Sciatic nerve (tissue), 2 donors: ENCODE measurements around the gene CELA3B. TPM values are rescaled to one million over a fixed set of nuclear protein-coding genes. Genes with fewer than 3 reads are reported as not detected.
"Not testable (repeated sequence)": the region's sequence is repeated elsewhere in the genome, so short reads cannot be mapped to it uniquely, and the experiment has no call there.

Experiments
- ATAC-seq: fragments of 200-7000 bp; cut with Tn5 transposase; one replicate; pipeline ENCODE4 v1.9.1; 2020; ENCODE audit warnings: mild to moderate bottlenecking, moderate library complexity
- DNase-seq: peaks from one replicate; pipeline ENCODE4 v3.0.0-alpha.2; 2020; ENCODE audit warnings: low spot score
- intact Hi-C: fragments of 100-400 bp; cut with DNase I; formaldehyde crosslinking; loops from one replicate; pipeline ENCODE4 v1.14.2; 2022
- total RNA-seq: library from RNA; stranded (reverse); fragmentation: NEBNext Ultra II Directional; extraction: Animal tissue kit (Norgen Biotek cat#: 25700); gene quantifications from one replicate; pipeline ENCODE4 v1.2.1, GENCODE V29; 2021
- donor health status: DM: no; HTN: no; CAD: no.
- donor health status: DM: no; HTN: no; CAD: no.

The CELA3B gene
- total RNA-seq, 1 donor from 2014 or later: 1.2 TPM

DNA sequence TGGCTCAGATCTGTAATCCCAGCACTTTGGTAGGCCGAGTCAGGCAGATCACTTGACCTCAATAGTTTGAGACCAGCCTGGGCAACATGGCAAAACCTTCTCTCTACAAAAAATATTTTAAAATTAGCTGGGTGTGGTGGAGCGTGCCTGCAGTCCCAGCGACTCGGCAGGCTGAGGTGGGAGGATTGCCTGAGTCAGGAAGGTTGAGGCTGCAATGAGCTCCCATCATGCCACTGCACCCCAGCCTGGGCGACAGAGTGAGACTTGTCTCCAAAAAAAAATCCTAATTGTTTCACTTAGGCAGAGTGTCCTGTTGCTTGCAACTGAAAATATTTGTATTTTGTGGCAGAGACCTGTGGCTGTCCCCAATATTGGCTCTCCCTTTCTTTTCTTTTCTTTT, 7.8 kb upstream of the CELA3B start:
- intact Hi-C loops: loop anchor here (10.0 kb wide), 1 partner anchor 294 kb away; no protein-coding TSS in a partner anchor
- DNase-seq, ATAC-seq: not testable (repeated sequence)

DNA sequence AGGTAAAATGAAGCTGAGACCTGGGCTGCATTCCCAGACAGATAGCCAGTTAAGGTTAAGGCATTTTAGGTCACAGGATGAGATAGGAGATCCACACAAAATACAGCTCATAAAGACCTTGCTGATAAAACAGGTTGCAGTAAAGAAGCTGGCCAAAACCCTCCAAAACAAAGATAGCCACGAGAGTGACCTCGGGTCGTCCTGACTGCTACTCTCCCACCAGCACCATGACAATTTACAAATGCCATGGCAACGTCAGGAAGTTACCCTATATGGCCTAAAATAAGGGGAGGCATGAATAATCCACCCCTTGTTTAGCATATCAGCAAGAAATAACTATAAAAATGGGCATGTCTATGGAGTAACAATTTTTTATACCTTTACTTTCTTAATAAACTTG, 6.3 kb upstream of the CELA3B start:
- ATAC-seq, DNase-seq, intact Hi-C loops: not testable (repeated sequence)

DNA sequence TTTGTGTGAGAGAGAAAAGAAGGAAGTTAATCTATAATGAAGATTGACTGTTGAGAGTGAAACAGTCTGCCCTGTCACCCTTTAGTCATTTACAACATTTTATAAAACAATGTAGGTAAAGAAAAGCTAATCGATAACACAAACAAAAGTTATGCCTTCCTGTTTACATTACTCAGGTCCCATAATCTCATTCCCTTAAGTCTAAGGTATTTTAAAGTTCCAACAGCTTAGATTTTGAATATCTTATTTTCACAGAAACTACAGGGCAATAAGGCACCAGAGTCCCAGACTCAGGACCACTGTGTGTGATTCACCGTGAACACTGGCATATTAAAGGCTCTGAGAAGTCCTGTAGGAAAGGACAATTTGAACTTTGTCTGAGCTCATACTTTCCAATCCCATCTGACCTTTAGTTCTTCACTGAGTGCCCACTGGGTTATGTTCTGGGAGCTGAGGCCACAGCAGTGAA, 3.8 kb upstream of the CELA3B start:
- DNase-seq, ATAC-seq, intact Hi-C loops: not testable (repeated sequence)

DNA sequence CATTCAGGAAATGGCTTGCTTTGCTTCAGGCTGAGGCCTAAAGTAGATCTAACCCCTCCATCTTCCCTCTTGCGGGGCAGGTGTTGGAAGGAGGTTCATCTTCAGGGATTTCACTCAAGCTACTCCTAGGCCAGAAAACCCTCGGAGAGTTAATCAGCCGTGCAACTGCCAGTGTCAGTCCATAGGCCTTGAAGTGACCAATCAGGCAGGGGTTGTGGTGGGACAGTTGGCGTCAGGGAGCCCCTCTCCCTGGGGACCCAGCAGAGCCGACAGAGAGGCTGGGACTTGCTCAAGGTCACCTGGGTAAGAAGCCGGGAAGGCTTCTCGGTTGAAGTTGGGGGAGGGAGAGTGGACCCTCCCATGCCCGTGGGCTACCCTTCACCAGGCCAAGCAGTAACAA, 2.9 kb upstream of the CELA3B start:
- intact Hi-C loops, DNase-seq, ATAC-seq: not testable (repeated sequence)

DNA sequence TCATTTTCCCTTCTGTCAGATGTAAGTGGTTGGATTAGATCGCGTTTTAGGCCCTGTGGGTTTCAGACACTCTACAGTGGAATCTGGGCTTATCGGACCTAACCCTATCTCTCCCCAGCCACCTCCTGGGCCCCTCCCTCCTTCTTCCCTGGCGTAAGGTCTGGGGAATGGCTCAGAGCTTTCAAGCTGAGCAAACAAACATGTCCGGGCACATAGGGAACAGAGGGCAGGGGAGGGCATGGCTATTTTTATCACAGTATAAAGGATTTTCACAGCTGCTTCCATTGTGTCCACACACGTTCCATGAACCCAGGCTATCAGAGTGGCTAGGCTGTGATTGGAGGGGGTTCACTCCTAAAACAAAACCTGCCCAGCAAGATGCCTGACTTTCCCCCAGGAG, 2.1 kb upstream of the CELA3B start:
- intact Hi-C loops, DNase-seq: not testable (repeated sequence)
- peak; percentile 45 for ATAC-seq

DNA sequence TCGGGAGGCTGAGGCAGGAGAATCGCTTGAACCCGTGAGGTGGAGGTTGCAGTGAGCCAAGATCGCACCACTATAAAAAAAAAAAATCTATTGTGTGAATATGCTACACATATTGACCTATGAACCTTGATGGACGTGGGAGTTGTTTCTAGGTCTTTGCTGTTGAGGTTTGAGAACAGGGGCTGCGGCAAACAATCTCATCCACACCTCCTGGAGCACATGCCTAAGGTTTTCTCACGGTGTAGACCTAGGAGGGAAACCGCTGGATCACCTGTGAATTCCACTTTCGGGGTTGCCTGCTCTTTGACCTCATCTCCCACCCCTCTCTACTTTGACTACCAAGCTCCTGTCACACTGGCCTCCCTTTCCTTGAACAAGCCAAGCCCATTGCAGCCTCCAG, 1.5 kb upstream of the CELA3B start:
- intact Hi-C loops, ATAC-seq, DNase-seq: not testable (repeated sequence)

DNA sequence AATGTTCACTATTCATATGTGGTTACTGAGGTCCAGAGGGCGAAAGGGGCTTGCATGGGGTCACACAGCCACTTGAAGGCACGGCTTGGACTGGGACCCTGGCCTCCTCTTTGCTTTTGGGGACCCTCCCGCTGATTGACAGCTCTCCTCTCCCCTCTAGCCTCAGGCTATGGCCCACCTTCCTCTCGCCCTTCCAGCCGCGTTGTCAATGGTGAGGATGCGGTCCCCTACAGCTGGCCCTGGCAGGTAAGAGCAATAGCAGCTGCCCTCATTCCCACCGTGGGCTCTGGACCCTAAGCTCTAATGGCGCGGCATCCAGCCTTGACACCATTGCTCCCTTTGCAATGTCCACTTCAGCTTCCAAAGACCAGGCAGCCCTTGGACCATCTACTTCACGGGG, 1.4 kb downstream of the CELA3B start:
- ATAC-seq, DNase-seq, intact Hi-C loops: not testable (repeated sequence)

DNA sequence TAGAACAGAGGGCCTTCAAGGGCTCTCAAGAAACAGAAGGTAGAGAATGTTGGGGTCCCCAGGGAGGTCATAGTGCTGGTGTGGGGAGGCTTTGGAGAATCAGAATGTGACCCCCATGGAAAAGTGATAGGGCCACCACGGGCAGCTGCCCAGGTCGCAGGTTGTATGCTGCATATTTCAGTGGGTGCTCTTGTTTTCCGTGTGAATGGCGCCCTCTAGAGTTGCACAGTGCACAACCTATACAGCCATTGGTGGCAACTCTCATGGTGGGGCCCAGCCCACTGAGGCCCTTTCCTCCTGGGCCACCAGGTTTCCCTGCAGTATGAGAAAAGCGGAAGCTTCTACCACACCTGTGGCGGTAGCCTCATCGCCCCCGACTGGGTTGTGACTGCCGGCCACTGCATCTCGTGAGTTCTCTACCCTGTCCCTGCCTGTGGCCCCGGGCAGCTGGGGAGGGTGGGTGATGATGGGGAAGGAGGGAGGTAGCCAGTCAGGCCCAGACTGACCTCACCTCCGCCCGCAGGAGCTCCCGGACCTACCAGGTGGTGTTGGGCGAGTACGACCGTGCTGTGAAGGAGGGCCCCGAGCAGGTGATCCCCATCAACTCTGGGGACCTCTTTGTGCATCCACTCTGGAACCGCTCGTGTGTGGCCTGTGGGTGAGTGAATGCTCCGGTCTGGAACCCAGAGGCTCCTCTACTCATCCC, 3.8 kb downstream of the CELA3B start:
- DNase-seq, intact Hi-C loops, ATAC-seq: not testable (repeated sequence)

DNA sequence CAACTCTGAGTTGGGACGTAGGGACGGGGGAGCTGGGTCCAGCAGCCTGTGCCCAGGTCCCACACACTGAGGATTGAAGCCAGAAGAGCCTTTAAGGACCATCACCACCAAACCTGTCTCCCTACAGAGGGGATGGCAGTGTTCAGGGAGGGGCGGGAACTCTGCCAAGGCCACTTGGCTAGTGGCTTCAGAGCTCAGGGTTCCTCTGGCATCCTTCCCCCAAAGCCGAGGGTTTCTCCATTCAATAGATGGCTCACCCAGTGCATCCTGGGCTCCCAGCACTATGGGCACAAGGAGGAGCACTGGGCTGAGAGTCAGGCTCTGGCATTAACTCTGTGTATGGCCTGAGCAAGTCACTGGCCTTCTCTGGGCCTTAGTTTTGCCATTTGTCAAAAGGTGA, 4.4 kb downstream of the CELA3B start:
- intact Hi-C loops, ATAC-seq, DNase-seq: not testable (repeated sequence)

DNA sequence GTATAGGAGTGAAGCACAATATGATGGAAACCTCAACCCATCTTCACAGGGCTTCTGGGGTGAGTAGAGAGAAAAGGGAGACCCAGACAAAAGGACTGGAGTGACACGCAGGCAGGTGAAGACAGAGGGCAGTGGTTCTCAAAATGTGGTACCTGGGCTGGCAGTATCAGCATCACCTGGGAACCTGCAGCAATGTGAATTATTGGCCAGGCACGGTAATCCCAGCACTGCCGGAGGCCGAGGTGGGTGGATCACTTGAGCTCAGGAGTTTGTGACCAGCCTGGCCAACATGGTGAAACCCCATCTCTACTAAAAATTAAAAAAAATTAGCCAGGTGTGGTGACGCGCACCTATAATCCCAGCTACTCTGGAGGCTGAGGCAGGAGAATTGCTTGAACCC, 5.3 kb downstream of the CELA3B start:
- intact Hi-C loops: not testable (repeated sequence)

DNA sequence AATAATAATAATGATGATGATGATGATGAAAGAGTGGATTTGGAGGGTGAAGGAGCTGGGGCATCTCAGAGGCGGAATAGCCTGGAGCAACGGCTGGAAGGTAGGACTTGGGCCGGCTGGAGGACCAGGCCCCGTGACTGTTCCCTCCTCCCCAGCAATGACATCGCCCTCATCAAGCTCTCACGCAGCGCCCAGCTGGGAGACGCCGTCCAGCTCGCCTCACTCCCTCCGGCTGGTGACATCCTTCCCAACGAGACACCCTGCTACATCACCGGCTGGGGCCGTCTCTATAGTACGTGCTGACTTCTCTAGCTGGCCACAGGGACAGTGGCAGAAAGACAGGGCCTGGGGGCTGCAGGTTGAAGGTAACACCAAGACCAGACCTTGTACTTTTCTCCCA, 6.7 kb downstream of the CELA3B start:
- ATAC-seq, intact Hi-C loops, DNase-seq: not testable (repeated sequence)

More for the DNA sequence above, 5.3 kb downstream of the CELA3B start:
- DNase-seq, ATAC-seq: not testable (repeated sequence)

DNA sequence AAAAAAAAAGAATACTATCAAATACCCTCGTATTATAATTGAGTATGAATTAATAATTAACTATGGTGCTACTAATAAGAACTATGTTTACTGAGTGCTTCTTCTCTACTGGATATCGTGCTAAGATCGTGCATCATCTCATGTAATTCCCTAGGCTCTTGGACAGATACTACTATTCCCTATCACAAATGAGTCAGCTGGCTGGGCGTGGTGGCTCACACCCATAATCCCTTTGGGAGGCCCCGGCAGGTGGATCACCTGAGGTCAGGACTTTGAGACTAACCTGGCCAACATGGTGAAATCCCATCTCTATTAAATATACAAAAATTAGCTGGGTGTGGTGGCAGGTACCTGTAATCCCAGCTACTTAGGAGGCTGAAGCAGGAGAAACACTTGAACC, 9.1 kb downstream of the CELA3B start:
- intact Hi-C loops, DNase-seq, ATAC-seq: not testable (repeated sequence)

DNA sequence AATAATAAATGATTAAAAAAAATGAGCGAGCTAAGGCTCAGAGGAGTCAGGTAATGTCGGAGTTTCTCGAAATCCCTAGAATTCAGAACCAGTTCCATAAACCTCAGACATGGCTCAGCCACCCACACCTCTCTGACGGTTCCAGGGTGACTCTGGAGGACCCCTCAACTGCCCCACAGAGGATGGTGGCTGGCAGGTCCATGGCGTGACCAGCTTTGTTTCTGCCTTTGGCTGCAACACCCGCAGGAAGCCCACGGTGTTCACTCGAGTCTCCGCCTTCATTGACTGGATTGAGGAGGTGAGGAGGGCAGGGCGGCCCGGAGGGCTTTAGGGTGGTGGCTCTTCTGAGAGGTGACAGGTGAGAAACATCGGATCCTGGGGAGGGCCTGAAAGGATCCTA, 9.6 kb downstream of the CELA3B start:
- DNase-seq, intact Hi-C loops, ATAC-seq: not testable (repeated sequence)

DNA sequence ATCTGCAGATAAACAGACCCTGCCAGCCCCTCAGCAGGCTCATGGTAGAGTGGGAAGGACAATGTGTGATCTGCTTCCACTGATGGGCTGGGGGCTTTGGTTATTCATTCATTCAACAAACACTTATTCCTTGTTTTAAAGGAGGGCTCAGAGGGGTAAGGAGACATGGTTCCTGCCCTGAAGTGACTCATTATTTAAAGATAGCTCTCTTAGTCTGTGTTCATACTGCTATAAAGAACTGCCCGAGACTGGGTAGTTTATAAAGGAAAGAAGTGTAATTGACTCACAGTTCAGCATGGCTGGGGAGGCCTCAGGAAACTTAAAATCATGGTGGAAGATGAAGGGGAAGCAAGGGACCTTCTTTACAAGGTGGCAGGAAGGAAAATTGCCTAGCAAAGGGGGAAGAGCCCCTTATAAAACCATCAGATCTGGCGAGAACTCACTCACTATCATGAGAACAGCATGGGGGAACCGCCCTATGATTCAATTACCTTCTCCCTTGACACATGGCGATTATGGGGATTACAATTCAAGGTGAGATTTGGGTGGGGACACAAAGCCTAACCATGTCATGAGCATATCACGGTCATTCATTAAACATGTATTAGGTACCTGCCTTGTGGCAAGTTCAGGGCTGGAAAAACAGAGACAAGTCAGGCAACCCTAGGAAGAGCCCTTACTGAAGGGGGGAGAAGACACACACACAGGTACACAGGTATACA, 13.0 kb downstream of the CELA3B start:
- ATAC-seq, DNase-seq, intact Hi-C loops: not testable (repeated sequence)

DNA sequence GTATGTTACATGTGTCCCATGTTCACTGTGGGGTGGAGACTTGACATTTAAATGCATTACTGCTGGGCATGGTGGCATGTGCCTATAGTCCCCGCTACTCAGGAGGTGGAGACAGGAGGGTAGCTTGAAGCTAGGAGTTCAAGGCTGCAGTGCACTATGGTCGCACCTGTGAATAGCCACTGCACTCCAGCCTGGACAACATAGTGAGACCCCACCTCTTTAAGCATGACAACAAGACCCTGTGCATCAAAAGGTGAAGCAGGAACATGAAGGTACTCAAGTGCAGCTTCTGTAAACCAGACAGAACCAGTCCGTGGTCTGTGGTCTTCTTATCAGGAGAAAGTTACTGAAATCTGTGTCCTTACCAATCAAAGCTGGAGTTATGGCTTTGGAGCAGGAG, 15.4 kb downstream of the CELA3B start:
- ATAC-seq, intact Hi-C loops, DNase-seq: not testable (repeated sequence)

DNA sequence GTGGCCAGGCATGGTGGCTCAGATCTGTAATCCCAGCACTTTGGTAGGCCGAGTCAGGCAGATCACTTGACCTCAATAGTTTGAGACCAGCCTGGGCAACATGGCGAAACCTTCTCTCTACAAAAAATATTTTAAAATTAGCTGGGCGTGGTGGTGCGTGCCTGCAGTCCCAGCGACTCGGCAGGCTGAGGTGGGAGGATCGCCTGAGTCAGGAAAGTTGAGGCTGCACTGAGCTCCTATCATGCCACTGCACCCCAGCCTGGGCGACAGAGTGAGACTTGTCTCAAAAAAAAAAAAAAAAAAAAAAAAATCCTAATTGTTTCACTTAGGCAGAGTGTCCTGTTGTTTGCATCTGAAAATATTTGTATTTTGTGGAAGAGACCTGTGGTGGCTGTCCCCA, 17.9 kb downstream of the CELA3B start:
- intact Hi-C loops, ATAC-seq: not testable (repeated sequence)

DNA sequence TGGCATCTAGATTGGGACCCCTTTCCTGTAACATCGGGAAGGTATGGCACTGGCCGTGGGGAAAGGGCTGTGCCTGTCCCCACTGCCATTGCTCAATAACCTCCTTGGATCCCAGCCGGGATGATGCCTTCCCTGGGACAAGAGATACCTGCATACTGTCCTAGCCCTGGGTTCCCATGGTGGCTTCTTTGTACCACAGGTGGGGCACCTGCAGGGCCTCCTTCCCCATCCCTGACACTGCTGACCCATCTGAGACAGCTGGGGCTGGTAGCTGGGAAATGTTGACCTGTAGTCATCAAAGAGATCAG, 19.8 kb downstream of the CELA3B start:
- ATAC-seq: not testable (repeated sequence)

More for the DNA sequence above, 17.9 kb downstream of the CELA3B start:
- DNase-seq: not testable (repeated sequence)

DNA sequence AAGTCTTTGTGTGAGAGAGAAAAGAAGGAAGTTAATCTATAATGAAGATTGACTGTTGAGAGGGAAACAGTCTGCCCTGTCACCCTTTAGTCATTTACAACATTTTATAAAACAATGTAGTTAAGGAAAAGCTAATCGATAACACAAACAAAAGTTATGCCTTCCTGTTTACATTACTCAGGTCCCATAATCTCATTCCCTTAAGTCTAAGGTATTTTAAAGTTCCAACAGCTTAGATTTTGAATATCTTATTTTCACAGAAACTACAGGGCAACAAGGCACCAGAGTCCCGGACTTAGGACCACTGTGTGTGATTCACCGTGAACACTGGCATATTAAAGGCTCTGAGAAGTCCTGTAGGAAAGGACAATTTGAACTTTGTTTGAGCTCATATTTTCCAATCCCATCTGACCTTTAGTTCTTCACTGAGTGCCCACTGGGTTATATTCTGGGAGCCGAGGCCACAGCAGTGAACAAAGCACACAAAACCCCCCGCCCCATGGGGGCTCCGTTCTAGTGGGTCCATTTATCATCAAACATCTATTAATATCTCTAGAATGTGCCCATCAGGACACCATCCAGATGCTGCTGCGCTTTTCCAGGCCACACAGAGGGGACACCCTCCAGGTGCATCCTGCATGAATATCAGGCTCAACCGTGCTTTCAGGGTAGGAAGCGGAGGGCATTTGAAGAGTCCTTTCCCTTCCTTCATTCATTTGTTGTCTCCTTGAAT, 21.2 kb downstream of the CELA3B start:
- DNase-seq, intact Hi-C loops, ATAC-seq: not testable (repeated sequence)

More for the DNA sequence above, 19.8 kb downstream of the CELA3B start:
- DNase-seq, intact Hi-C loops: not testable (repeated sequence)
